HG03066 (cell line): ENCODE data around the gene OR10AD1.
"Not testable (repeated sequence)": the region's sequence is repeated elsewhere in the genome, so short reads cannot be mapped to it uniquely, and the experiment has no call there.

Experiments used
- ATAC-seq: cut with Tn5 transposase; IDR thresholded peaks from one replicate; pipeline ENCODE4 v1.9.1; 2021; ENCODE audit warnings: low read depth; ENCODE audit not compliant: unreplicated experiment

OR10AD1 gene

GRCh38 chr12:48163150-48163747 is 39.8 kb downstream of the OR10AD1 start:
- no peak for ATAC-seq

GRCh38 chr12:48160807-48161206 is 42.3 kb downstream of the OR10AD1 start:
- ATAC-seq, result no peak

GRCh38 chr12:48160046-48160445 is 43.0 kb downstream of the OR10AD1 start:
- ATAC-seq, result no peak

- no peak for ATAC-seq
Observed at GRCh38 chr12:48157889-48158370, 45.2 kb downstream of the OR10AD1 start.

- peak; percentile 86 for ATAC-seq
Observed at GRCh38 chr12:48157018-48157888, 45.8 kb downstream of the OR10AD1 start, which contains the start of gene ASB8. Gene ASB8, minus strand, starts transcription at chr12:48157515. Its CDS starts 4,019 bp downstream, at chr12:48153496.

GRCh38 chr12:48156652-48157017 is 46.5 kb downstream of the OR10AD1 start:
- ATAC-seq, result no peak

- not testable (repeated sequence) for ATAC-seq
Observed at GRCh38 chr12:48155786-48156185, 47.3 kb downstream of the OR10AD1 start.
